H9 (cell line): ENCODE data around the gene SCN3A. TPM values are rescaled to one million over a fixed set of nuclear protein-coding genes. Genes with fewer than 3 reads are reported as not detected.

Experiments
- DNase-seq: peaks from one replicate; pipeline ENCODE4 v3.0.0-alpha.2; 2017
- H2AFZ ChIP-seq: one replicate; pipeline ENCODE4 v1.6.1; 2013; ENCODE audit warnings: mild to moderate bottlenecking, low read length, control low read depth, moderate library complexity
- H2AK5ac ChIP-seq: 2 replicates; pipeline ENCODE4 v1.6.1; 2013; ENCODE audit warnings: low read length, control low read depth, mixed read lengths; ENCODE audit not compliant: insufficient read length
- H2BK120ac ChIP-seq: one replicate; pipeline ENCODE4 v1.6.1; 2013; ENCODE audit warnings: low read depth, mild to moderate bottlenecking, low read length, control low read depth, inconsistent platforms; ENCODE audit not compliant: poor library complexity, severe bottlenecking
- H2BK12ac ChIP-seq: 2 replicates; pipeline ENCODE4 v1.6.1; 2013; ENCODE audit warnings: low read length, control low read depth, mixed read lengths, low read depth; ENCODE audit not compliant: insufficient read length
- H2BK15ac ChIP-seq: 2 replicates; pipeline ENCODE4 v1.6.1; 2013; ENCODE audit warnings: low read depth, low read length, control low read depth
- H2BK20ac ChIP-seq: one replicate; pipeline ENCODE4 v1.6.1; 2013; ENCODE audit warnings: low read depth, mild to moderate bottlenecking, low read length, control low read depth, inconsistent platforms; ENCODE audit not compliant: poor library complexity, severe bottlenecking
- H2BK5ac ChIP-seq: 2 replicates; pipeline ENCODE4 v1.6.1; 2013; ENCODE audit warnings: low read length, control low read depth, mixed read lengths; ENCODE audit not compliant: insufficient read length
- H3K14ac ChIP-seq: 2 replicates; pipeline ENCODE4 v1.6.1; 2013; ENCODE audit warnings: low read length, control low read depth; ENCODE audit not compliant: insufficient read depth
- H3K18ac ChIP-seq: 2 replicates; pipeline ENCODE4 v1.6.1; 2013; ENCODE audit warnings: low read depth, mild to moderate bottlenecking, mixed read lengths, low read length, control low read depth; ENCODE audit not compliant: insufficient read length
- H3K23ac ChIP-seq: 2 replicates; pipeline ENCODE4 v1.6.1; 2013; ENCODE audit warnings: low read length, control low read depth, mixed read lengths, low read depth; ENCODE audit not compliant: insufficient read length
- H3K23me2 ChIP-seq: 2 replicates; pipeline ENCODE4 v1.6.1; 2013; ENCODE audit warnings: low read depth, mild to moderate bottlenecking, mixed read lengths, low read length, control low read depth; ENCODE audit not compliant: insufficient read length, poor library complexity, severe bottlenecking
- H3K27ac ChIP-seq: 2 replicates; pipeline ENCODE4 v1.5.1; 2013; ENCODE audit warnings: low read length, control low read depth, mixed read lengths, low read depth; ENCODE audit not compliant: insufficient read length
- H3K27me3 ChIP-seq: 2 replicates; pipeline ENCODE4 v1.6.1; 2013; ENCODE audit warnings: low read length, control low read depth, inconsistent platforms; ENCODE audit not compliant: insufficient read depth
- H3K4ac ChIP-seq: 2 replicates; pipeline ENCODE4 v1.6.1; 2013; ENCODE audit warnings: low read depth, mild to moderate bottlenecking, control low read depth, inconsistent platforms, low read length, moderate library complexity
- H3K4me1 ChIP-seq: 2 replicates; pipeline ENCODE4 v1.6.1; 2013; ENCODE audit warnings: low read length, control low read depth, inconsistent platforms; ENCODE audit not compliant: insufficient read depth
- H3K4me2 ChIP-seq: 2 replicates; pipeline ENCODE4 v1.6.1; 2013; ENCODE audit warnings: low read length, control low read depth, mixed read lengths; ENCODE audit not compliant: insufficient read length, insufficient read depth
- H3K56ac ChIP-seq: 2 replicates; pipeline ENCODE4 v1.6.1; 2013; ENCODE audit warnings: low read depth, mild to moderate bottlenecking, mixed read lengths, low read length, control low read depth; ENCODE audit not compliant: insufficient read length
- H3K79me1 ChIP-seq: 2 replicates; pipeline ENCODE4 v1.6.1; 2013; ENCODE audit warnings: low read depth, mild to moderate bottlenecking, moderate library complexity, low read length, control low read depth, inconsistent platforms; ENCODE audit not compliant: insufficient read depth, poor library complexity, severe bottlenecking
- H3K79me2 ChIP-seq: 2 replicates; pipeline ENCODE4 v1.6.1; 2013; ENCODE audit warnings: low read length, control low read depth, inconsistent platforms; ENCODE audit not compliant: insufficient read depth
- H3K9ac ChIP-seq: 2 replicates; pipeline ENCODE4 v1.6.1; 2013; ENCODE audit warnings: low read length, control low read depth, mixed read lengths; ENCODE audit not compliant: insufficient read length; ENCODE audit errors: extremely low read depth
- H3K9me3 ChIP-seq: one replicate; pipeline ENCODE4 v1.6.1; 2013; ENCODE audit warnings: low read depth, low read length, inconsistent platforms; ENCODE audit not compliant: control insufficient read depth
- H3T11ph ChIP-seq: one replicate; pipeline ENCODE4 v1.6.1; 2013; ENCODE audit warnings: mild to moderate bottlenecking, low read length, control low read depth, inconsistent platforms
- H4K20me1 ChIP-seq: one replicate; pipeline ENCODE4 v1.6.1; 2013; ENCODE audit not compliant: control insufficient read depth, insufficient read length, insufficient read depth
- H4K5ac ChIP-seq: 2 replicates; pipeline ENCODE4 v1.6.1; 2013; ENCODE audit warnings: low read depth, mild to moderate bottlenecking, mixed read lengths, low read length, control low read depth; ENCODE audit not compliant: insufficient read length
- H4K8ac ChIP-seq: replicated peaks from 2 replicates; pipeline ENCODE4 v1.6.1; 2013; ENCODE audit warnings: low read length, control low read depth, mixed read lengths, low read depth; ENCODE audit not compliant: insufficient read length
- H4K91ac ChIP-seq: 2 replicates; pipeline ENCODE4 v1.6.1; 2013; ENCODE audit warnings: low read depth, mild to moderate bottlenecking, moderate library complexity, mixed read lengths, low read length, control low read depth; ENCODE audit not compliant: insufficient read length
- H3K27ac Mint-ChIP-seq, 3 experiments: 2 replicates in 2 of 3; 3 replicates in 1 of 3; pipeline ENCODE4 v1.8.0; 2020 to 2021; ENCODE audit warnings: mixed read lengths in 3 of 3, mild to moderate bottlenecking in 1 of 3, moderate library complexity in 1 of 3
- H3K27me3 Mint-ChIP-seq: 2 replicates; pipeline ENCODE4 v1.8.0; 2021; ENCODE audit warnings: low read depth, mild to moderate bottlenecking, moderate library complexity, mixed read lengths
- H3K36me3 Mint-ChIP-seq, 3 experiments: 2 replicates in 2 of 3; 3 replicates in 1 of 3; pipeline ENCODE4 v1.8.0; 2020 to 2021; ENCODE audit warnings: low read depth in 3 of 3, mixed read lengths in 3 of 3; ENCODE audit not compliant: insufficient read depth in 1 of 3
- H3K4me1 Mint-ChIP-seq, 2 experiments: 2 replicates each; pipeline ENCODE4 v1.8.0; 2020; ENCODE audit warnings: mixed read lengths in 2 of 2
- H3K4me3 Mint-ChIP-seq, 2 experiments: 2 replicates in 1 of 2; 3 replicates in 1 of 2; pipeline ENCODE4 v1.8.0; 2020 to 2021; ENCODE audit warnings: mild to moderate bottlenecking in 2 of 2, mixed read lengths in 2 of 2, moderate library complexity in 1 of 2
- H3K9me3 Mint-ChIP-seq, 2 experiments: 2 replicates in 1 of 2; 3 replicates in 1 of 2; pipeline ENCODE4 v1.8.0; 2020; ENCODE audit warnings: mild to moderate bottlenecking in 2 of 2, mixed read lengths in 2 of 2, moderate library complexity in 1 of 2
- CTCF ChIP-seq: fragments of 200-600 bp; sonication (generic); conservative IDR thresholded peaks from 3 replicates; pipeline ENCODE4 v1.8.0; 2021; ENCODE audit warnings: antibody characterized with exemption, mild to moderate bottlenecking
- WGBS: extraction: QIAGEN DNeasy Blood & Tissue Kit; methylation state at CpG from one replicate; pipeline ENCODE4 v1.1.7; 2013; ENCODE audit warnings: missing lambda C conversion rate, low lambda C conversion rate, mixed read lengths; ENCODE audit not compliant: insufficient read length; ENCODE audit errors: extremely low coverage; 5-methylcytosine and 5-hydroxymethylcytosine counted together
- total RNA-seq: library from RNA; stranded (reverse); gene quantifications from 2 replicates; pipeline ENCODE4 v1.2.1, GENCODE V29; 2021

Gene SCN3A
- total RNA-seq, 1 experiment from 2014 or later: not detected

GRCh38 chr2:165070076-165070475, 133.8 kb downstream of the SCN3A start:
- Histone ChIP-seq H4K8ac (no peak overlapping the region), H4K5ac (no peak overlapping the region), H2BK15ac (no peak overlapping the region), H2BK12ac (no peak overlapping the region), H3K27me3 (no peaks in the 10 kb centered on the region), H3K18ac (peak overlapping the region; percentile 94), H3K79me2 (no peaks in the 10 kb centered on the region), H4K20me1 (no peaks in the 10 kb centered on the region), H3K27ac (no peak overlapping the region), H3K56ac (no peak overlapping the region), H2BK5ac (no peak overlapping the region), H2AK5ac (no peak overlapping the region), H2BK120ac (no peak overlapping the region), H3K4me1 (peaks cover 7% of the 10 kb centered on the region; the same call in 1 of the 2 replicates), H3K14ac (peak overlapping the region; percentile 92; the same call in 1 of the 2 replicates), H3K4ac (no peak overlapping the region), H3T11ph (no peak overlapping the region), H3K9me3 (no peaks in the 10 kb centered on the region), H3K23me2 (peaks cover 2% of the 10 kb centered on the region), H2BK20ac (no peak overlapping the region), H2AFZ (peak overlapping the region; percentile 71), H4K91ac (no peak overlapping the region), H3K9ac (no peak overlapping the region), H3K4me2 (no peak overlapping the region), H3K79me1 (no peaks in the 10 kb centered on the region), H3K23ac (no peak overlapping the region)
- Mint-ChIP-seq H3K4me3 (peak overlapping the region in 1 of 2 experiments; percentile 30; a peak in 1 of 5 replicates), H3K36me3 (peaks cover 0 to 4% (median 3%) of the 10 kb centered on the region in 3 experiments; a peak in 5 of 7 replicates), H3K27me3 (no peaks in the 10 kb centered on the region), H3K27ac (peak overlapping the region in 2 of 3 experiments; percentile 94; a peak in 6 of 7 replicates), H3K4me1 (peaks cover 29 to 41% of the 10 kb centered on the region in 2 experiments), H3K9me3 (peaks cover 4 to 9% of the 10 kb centered on the region in 2 experiments; a peak in 4 of 5 replicates)
- DNase-seq: peak; percentile 68
- WGBS: no CpG with 5 or more reads among the region's 9 CpGs
- no peak for TF ChIP-seq CTCF
